Activated naive CD4-positive, alpha-beta T cell treated with anti-CD3 and anti-CD28 coated beads, Interleukin-2, amount 50 U/mL, for 24 hours (primary cell): ENCODE results near the gene NRGN.

Experiments used
- H3K27ac Mint-ChIP-seq: one replicate; pipeline ENCODE4 v1.8.0; 2021; ENCODE audit warnings: mild to moderate bottlenecking, mixed read lengths
- H3K27me3 Mint-ChIP-seq: one replicate; pipeline ENCODE4 v1.8.0; 2021; ENCODE audit warnings: mixed read lengths
- H3K36me3 Mint-ChIP-seq: one replicate; pipeline ENCODE4 v1.8.0; 2021; ENCODE audit warnings: mixed read lengths
- H3K4me1 Mint-ChIP-seq: one replicate; pipeline ENCODE4 v1.8.0; 2021; ENCODE audit warnings: mixed read lengths
- H3K4me3 Mint-ChIP-seq: one replicate; pipeline ENCODE4 v1.8.0; 2021; ENCODE audit warnings: mild to moderate bottlenecking, mixed read lengths
- H3K9me3 Mint-ChIP-seq: one replicate; pipeline ENCODE4 v1.8.0; 2021; ENCODE audit warnings: mixed read lengths

NRGN gene

DNA sequence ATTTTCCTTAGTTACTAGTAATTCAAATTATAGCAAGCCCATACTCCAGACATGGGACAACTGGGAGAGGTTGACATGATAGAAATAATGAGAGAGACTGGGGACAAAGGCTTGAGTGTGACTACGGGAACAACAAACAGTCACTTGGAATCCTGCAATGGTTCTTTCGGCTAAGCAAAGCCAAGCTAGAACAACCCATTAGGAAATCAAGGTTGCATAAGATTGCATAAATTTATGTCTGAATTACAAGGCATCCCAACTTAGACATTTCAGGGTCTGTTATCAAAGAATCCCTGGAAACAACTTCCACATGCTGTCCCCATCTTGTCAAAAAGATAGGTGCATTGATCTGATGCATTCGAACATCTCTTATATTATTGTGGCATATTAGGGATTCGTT lies 10.2 kb upstream of the NRGN start:
- no peak overlapping the region for H3K4me3 Mint-ChIP-seq
- no peak overlapping the region for H3K27ac Mint-ChIP-seq
- no peaks in the 10 kb centered on the region for H3K36me3 Mint-ChIP-seq
- no peaks in the 10 kb centered on the region for H3K27me3 Mint-ChIP-seq
- peaks cover 5% of the 10 kb centered on the region for H3K4me1 Mint-ChIP-seq
- H3K9me3 Mint-ChIP-seq = no peaks in the 10 kb centered on the region

DNA sequence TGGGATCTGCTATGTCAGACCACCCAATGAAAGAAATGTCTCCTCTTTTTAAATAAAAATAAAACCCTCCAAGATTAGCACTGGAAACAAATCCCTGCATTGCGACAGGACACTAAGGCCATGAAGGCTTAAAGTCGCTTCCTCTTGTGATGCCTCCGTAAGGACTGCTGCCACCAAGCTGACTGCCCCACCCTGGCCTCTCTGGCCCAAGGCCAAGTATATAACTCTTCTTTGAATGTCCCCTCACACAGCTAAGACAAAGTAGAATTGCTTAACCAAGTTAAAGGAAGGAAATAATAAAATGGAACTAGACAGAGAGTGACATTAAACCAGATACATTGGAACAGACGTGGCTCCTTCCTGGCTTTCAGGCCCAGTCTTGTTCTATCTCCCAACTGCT lies 7.5 kb upstream of the NRGN start:
- no peak overlapping the region for H3K27ac Mint-ChIP-seq
- no peak overlapping the region for H3K4me3 Mint-ChIP-seq
- H3K9me3 Mint-ChIP-seq = no peaks in the 10 kb centered on the region
- H3K27me3 Mint-ChIP-seq = no peaks in the 10 kb centered on the region
- H3K4me1 Mint-ChIP-seq = no peaks in the 10 kb centered on the region
- no peaks in the 10 kb centered on the region for H3K36me3 Mint-ChIP-seq

DNA sequence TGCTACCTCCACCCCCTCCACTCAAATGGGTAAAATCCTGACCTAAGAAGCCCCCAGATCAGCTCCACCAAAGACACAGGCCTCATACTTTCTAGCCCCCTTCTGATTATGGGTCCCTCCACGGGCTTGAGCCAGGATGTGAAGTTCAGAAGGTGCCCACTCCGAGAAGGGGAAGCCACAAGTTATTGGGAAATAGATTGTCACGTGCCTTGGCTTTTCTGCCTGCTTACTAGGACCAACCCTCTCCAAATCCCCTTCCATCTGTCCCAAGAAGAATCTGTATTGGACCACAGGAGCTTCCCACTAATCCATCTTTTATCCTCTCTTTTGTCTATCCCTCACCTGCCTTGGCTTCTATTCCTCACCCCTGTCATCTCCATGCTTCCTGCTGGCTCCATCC lies 3.0 kb upstream of the NRGN start:
- no peak overlapping the region for H3K27ac Mint-ChIP-seq
- H3K4me1 Mint-ChIP-seq = peaks cover 19% of the 10 kb centered on the region
- H3K9me3 Mint-ChIP-seq = no peaks in the 10 kb centered on the region
- H3K27me3 Mint-ChIP-seq = no peaks in the 10 kb centered on the region
- H3K36me3 Mint-ChIP-seq = no peaks in the 10 kb centered on the region
- H3K4me3 Mint-ChIP-seq = no peak overlapping the region

DNA sequence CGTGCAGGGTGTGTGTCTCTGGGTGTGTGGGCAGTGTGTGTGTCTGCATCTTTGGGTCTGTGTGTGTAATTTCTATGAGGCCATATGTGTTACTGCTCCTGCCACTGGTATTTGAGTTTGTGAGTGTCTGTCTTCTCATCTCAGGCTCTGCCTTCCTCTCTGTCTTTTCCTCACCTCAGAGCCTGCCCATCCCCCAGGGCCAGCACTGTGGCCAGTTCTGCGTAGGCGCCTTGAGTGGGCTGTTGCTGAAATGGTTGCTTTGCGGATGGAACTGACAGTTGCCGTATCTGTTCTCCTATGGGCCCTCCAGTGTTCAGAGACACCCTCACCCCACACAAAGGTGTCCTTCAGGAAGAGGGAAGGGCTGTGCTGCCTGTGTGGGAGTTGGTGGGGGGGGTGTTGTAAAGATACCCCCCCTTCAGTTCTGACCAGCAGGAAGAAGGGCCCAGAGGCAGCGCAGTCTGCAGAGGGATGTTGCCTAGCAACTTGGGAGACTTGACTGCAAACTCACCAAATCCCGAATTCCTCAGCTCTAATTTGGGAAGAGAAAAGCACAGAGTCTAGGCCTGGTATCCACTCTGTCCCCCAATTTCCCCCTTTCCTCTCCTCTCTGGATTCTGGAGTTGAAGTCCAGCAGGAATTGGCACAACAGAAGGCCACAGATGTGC lies 2.0 kb upstream of the NRGN start:
- peak overlapping the region; percentile 42 for H3K27ac Mint-ChIP-seq
- H3K4me1 Mint-ChIP-seq = peaks cover 19% of the 10 kb centered on the region
- no peak overlapping the region for H3K4me3 Mint-ChIP-seq
- no peaks in the 10 kb centered on the region for H3K9me3 Mint-ChIP-seq
- no peaks in the 10 kb centered on the region for H3K36me3 Mint-ChIP-seq
- H3K27me3 Mint-ChIP-seq = no peaks in the 10 kb centered on the region

DNA sequence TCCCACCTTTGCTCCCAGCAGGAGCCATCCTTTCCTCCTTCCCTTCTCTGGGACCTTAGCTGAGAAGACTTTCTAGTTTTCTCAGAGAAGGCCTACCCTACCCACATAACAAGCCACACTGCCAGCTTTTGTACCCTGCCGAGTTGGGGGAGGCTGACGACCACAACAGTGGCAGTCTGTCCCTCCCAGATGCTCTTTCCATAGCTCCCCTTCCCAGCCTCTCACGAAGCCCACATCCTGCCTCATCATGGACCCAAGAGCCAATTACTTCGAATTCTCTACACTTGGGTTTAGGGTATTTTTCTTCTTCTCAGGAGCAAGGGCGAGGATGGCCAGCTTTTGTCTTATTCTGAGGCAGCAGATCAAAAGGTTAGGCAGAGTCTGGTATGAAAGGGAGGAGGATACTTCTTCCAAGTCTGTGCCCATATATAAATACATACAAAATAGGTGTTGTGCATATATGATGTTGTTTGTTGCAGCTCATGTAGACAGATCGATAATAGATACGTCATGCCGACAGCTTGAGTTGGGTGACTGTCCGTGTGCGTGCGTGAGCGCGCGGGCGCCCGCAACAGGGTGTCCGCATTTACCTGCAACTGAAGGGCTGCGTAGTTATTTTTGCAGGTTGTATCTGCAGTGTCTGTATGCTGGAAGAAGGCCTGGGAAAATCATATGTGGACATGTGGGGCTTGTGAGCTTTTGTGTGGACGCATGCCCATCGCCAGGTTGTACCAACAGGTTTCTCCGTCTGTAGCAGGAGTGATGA lies 846 bp upstream of the NRGN start:
- peaks cover 19% of the 10 kb centered on the region for H3K4me1 Mint-ChIP-seq
- H3K27me3 Mint-ChIP-seq = no peaks in the 10 kb centered on the region
- H3K36me3 Mint-ChIP-seq = no peaks in the 10 kb centered on the region
- peak overlapping the region; percentile 86 for H3K4me3 Mint-ChIP-seq
- H3K9me3 Mint-ChIP-seq = no peaks in the 10 kb centered on the region
- no peak overlapping the region for H3K27ac Mint-ChIP-seq

DNA sequence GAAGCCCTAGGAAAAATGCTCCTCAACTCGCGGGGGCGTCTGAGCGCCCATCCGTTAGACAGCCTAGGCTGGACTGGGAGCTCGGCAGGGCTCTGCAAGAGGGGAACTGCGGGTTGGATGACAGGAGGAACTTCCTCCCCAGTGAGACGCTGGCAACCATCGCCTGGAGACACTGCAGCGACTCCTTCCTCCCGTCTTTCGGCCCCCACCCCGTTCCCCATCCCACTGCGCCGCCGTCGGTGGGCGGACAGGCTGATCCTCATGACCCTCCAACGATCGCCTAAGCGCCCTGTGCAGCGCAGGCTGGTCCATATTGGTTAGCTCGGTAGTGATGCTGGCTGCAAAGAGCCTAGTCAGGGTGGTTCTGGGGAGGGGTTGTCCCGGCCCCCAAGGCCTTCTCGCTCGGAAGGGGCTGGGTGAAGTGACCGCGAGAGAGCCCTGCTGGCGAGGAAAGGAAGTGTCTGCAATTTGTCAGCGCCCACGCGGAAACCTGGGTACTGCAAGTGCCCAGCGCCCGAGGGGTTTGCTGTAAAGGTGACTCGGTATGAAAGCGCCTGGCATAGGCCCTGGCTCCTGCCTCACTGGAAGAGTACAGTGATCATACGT lies 638 bp downstream of the NRGN start:
- Mint-ChIP-seq H3K4me3 (peak overlapping the region; percentile 86), H3K27ac (no peak overlapping the region), H3K9me3 (no peaks in the 10 kb centered on the region), H3K27me3 (no peaks in the 10 kb centered on the region), H3K36me3 (no peaks in the 10 kb centered on the region), H3K4me1 (peaks cover 23% of the 10 kb centered on the region)

DNA sequence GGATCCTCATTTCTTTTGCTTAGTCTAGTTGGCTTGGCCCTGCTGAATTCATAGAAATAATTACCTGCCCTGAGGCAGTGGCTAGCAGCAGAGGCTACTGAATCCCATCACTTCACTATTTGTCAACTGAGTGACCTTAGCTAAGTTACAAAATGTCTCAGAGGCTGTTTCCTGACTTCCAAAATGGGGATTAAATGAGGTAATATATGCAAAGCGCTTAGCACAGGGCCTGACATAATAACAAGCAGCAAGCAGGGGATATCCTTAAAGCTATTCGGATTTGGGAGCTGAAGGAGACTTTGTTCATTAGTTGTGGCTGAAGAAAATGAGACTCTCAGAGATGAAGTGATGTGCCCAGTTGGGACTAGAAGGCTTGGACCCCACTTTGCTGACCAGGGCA lies 2.8 kb downstream of the NRGN start:
- H3K9me3 Mint-ChIP-seq = no peaks in the 10 kb centered on the region
- H3K27me3 Mint-ChIP-seq = no peaks in the 10 kb centered on the region
- H3K36me3 Mint-ChIP-seq = no peaks in the 10 kb centered on the region
- H3K4me3 Mint-ChIP-seq = no peak overlapping the region
- peaks cover 33% of the 10 kb centered on the region for H3K4me1 Mint-ChIP-seq
- no peak overlapping the region for H3K27ac Mint-ChIP-seq

DNA sequence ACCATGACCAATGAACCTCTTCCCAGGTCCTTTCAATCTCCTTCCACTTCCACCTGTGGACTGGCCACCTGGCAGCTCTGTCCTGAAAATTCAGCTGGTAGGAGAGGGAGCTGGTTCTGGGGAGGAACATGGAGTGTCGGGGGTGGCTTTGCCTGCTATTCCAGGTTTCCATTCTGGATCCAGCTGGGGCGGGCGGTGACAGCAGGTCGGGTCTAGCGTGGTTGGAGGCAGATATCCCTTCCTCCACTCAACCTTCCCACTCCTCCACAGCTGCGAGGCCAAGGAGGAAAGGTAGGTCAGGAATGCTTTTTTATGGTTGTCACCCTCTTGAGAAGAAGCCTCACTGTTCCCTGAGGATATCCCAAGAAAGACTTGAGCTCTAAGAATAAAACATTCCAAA lies 3.3 kb downstream of the NRGN start:
- Mint-ChIP-seq H3K4me3 (no peak overlapping the region), H3K27ac (no peak overlapping the region)

DNA sequence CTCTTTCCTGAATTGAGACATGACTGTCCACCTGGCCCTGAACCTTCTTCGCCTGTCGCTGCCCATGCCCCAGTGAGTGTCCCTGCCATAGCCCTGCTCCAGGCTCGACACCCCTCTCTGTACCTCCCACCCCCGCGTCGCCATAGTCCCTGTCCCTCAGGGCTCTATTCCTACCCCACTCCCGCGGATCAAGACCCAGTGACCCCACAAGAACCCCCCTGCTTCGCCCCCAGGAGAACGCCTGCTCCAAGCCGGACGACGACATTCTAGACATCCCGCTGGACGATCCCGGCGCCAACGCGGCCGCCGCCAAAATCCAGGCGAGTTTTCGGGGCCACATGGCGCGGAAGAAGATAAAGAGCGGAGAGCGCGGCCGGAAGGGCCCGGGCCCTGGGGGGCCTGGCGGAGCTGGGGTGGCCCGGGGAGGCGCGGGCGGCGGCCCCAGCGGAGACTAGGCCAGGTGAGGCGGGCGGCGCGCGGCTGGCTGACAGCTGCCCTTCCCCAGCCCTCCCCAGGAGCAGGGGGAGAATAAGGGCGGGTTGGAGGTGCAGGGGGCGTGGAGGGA lies 5.6 kb downstream of the NRGN start:
- Mint-ChIP-seq H3K9me3 (no peaks in the 10 kb centered on the region), H3K27me3 (no peaks in the 10 kb centered on the region), H3K4me1 (peaks cover 23% of the 10 kb centered on the region), H3K27ac (no peak overlapping the region), H3K36me3 (no peaks in the 10 kb centered on the region), H3K4me3 (peak overlapping the region; percentile 59)

More for the DNA sequence above, 3.3 kb downstream of the NRGN start:
- Mint-ChIP-seq H3K4me1 (peaks cover 33% of the 10 kb centered on the region), H3K9me3 (no peaks in the 10 kb centered on the region), H3K36me3 (no peaks in the 10 kb centered on the region), H3K27me3 (no peaks in the 10 kb centered on the region)

DNA sequence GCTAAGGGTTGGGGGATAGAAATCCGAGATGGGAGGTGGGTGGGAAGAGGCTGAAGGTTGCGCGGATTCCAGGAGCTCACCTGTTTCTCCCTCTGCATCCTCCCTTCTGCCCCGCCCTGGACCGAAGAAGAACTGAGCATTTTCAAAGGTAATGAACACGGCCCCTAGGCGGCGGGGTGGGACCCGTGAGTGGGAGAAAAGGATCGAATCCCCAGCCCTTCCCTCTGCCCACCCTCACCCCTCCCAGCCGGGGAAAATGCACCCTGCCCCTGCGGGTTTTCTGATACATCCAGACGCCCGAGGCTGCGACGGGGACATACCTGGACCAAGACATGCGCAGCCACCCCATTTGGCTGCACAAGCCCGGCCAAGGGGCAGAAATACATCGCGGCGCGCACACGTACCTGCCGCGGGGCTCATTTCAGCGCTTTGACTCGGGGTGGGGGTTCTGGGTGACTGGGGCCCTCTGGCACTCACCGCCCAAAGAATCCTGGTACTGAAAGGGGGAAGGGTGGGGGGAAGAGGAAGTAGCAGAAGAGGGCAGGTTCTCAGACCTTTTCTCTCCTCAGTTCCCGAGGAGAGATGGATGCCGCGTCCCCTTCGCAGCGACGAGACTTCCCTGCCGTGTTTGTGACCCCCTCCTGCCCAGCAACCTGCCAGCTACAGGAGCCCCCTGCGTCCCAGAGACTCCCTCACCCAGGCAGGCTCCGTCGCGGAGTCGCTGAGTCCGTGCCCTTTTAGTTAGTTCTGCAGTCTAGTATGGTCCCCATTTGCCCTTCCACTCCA lies 6.3 kb downstream of the NRGN start:
- Mint-ChIP-seq H3K4me3 (peak overlapping the region; percentile 92), H3K9me3 (no peaks in the 10 kb centered on the region), H3K4me1 (peaks cover 17% of the 10 kb centered on the region), H3K36me3 (no peaks in the 10 kb centered on the region), H3K27me3 (peaks cover 2% of the 10 kb centered on the region), H3K27ac (peak overlapping the region; percentile 20)

DNA sequence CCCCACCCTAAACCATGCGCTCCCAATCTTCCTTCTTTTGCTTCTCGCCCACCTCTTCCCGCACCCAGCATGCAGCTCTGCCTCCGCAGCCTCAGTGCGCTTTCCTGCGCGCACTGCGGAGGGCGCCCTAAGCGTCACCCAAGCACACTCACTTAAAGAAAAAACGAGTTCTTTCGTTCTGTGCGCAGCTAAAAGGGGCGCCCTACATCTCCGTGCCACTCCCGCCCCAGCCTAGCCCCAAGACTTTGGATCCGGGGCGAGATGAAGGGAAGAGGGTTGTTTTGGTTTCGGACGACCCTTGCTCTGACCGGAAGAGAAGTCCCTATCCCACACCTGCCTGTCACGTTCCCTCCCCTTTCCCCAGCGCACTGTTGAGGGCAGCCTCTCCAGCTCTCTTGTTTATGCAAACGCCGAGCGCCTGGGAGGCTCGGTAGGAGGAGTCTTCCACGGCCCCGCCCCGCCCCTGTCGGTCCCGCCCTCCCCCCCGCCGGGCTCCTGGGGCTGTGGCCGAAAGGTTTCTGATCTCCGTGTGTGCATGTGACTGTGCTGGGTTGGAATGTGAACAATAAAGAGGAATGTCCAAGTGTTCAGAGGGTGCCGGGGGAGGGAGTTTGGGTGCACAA lies 7.0 kb downstream of the NRGN start:
- Mint-ChIP-seq H3K9me3 (no peaks in the 10 kb centered on the region), H3K4me3 (peak overlapping the region; percentile 92), H3K36me3 (no peaks in the 10 kb centered on the region), H3K4me1 (peaks cover 17% of the 10 kb centered on the region), H3K27ac (peak overlapping the region; percentile 20), H3K27me3 (peaks cover 2% of the 10 kb centered on the region)

DNA sequence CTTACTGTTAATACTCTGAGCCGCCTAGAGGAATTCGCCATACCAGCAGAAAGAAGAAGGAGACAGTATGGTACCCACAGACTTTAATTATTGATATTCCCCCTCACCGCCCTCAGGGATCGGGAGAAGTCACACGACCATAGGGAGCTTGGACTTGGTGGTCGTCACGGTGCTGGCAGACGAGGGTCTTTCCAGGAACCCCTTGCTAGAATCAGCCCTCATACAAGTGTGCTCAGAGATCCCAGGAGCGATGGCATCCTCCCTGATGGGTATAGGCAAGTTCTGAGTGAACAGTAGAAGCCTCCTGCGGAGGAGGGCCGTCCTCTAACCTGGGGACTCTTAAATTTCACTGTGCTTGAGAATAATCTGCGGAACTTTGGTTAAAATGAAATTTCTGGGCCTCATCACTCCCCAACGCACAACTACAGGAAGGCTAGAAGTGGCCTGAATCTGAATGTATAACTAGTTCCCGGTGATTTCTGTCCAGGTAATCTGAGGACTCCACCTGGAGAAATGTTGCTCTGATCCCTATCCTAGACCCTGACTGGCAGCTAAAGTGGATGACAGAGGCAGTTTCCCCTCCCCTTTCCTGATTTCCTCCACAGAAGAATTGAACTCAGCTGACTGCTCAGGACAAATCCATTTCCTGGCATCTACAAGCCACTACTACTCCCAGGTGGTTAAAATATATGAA lies 7.8 kb downstream of the NRGN start:
- Mint-ChIP-seq H3K4me3 (peak overlapping the region; percentile 92), H3K36me3 (no peaks in the 10 kb centered on the region), H3K27me3 (peaks cover 2% of the 10 kb centered on the region), H3K4me1 (peaks cover 17% of the 10 kb centered on the region), H3K27ac (no peak overlapping the region), H3K9me3 (no peaks in the 10 kb centered on the region)

DNA sequence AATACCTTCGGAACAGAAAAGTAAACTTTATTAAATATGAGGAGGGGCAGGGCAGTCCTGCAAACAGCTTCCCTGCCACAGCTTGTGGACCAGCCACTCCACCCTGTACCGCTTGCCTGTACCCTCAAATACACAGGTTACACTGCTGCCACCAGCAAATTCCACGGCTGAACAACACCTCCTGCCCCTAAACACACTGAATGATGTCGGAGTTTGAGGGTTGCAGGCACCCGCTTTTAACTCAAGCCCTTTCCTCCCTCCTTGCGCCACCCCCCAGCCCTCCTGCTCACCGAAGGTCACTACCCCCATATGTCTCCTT lies 8.3 kb downstream of the NRGN start:
- peaks cover 2% of the 10 kb centered on the region for H3K27me3 Mint-ChIP-seq
- H3K36me3 Mint-ChIP-seq = no peaks in the 10 kb centered on the region
- no peak overlapping the region for H3K4me3 Mint-ChIP-seq
- no peak overlapping the region for H3K27ac Mint-ChIP-seq
- H3K9me3 Mint-ChIP-seq = no peaks in the 10 kb centered on the region
- peaks cover 17% of the 10 kb centered on the region for H3K4me1 Mint-ChIP-seq

DNA sequence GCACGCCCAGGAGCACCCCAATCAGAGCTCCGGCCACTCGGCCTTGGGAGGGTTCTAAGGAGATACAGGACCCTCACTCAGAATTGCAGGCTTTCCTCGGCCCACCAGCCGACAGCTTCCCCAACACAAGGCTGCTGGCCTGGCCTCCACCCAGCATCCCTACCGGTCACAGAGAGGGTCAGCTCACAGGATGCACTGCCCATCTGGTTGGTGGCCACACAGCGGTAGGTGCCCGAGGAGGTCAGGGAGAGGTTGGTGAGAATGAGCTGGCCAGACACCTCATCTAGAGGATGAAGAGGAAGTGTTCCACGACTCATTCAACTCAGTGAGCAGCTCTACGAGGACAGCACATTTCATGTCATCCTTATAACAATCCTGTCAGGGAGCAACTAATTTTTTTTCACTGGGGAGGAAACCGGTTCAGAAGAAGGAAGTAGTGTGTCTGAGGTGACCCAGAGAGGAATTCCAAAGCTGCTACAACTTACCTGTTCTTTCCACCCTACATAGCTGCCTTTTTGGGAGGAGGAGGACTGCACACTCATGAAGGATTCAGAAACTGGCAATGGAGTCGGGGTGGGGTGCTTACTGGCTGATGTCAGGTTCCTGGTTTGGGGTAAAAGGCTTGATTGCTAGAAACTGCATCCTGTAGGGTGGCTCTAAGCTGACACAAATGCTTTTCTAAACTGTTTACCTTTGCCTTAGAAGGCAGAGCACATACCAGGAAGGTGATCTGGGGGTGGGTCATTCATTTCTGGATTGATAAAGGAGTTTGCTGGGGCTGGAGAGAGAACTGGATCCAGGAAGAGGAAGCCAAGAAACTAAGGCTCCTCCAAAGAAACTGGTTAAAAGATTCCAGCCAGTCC lies 9.0 kb downstream of the NRGN start:
- Mint-ChIP-seq H3K4me1 (peaks cover 17% of the 10 kb centered on the region), H3K9me3 (no peaks in the 10 kb centered on the region), H3K4me3 (no peak overlapping the region), H3K27me3 (peaks cover 2% of the 10 kb centered on the region), H3K27ac (no peak overlapping the region), H3K36me3 (no peaks in the 10 kb centered on the region)
